ENCODE results near the gene SLFN11. TPM values are rescaled to one million over a fixed set of nuclear protein-coding genes. Genes with fewer than 3 reads are reported as not detected.

SLFN11 gene
- total and polyA plus RNA-seq, 8 donors, result 0.89 to 38.5 (median 6.4) TPM

DNA sequence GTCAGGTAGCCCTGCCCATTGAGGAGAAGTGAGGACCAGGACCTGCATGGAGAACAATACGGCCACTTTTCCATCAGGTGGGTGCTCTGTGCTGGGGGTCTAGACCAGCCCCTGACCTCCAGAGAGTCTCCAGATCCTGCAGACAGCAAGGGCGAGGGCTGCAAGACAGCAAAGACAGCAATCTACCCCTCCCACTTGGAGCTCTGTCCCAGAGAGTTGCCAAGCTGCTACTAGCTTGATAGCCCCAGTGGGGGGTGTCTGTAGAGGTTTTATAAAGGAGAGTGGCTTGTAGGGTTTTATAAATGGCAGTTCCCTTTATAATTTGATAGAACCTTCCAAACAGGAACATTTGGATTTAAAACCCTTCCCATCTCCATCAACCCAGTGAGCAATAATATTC, 16.7 kb upstream of the SLFN11 start:
- Histone ChIP-seq H3K27ac (no peak overlapping the region), H3K4me1 (no peaks in the 10 kb centered on the region), H3K36me3 (no peaks in the 10 kb centered on the region), H3K9me3 (no peaks in the 10 kb centered on the region), H3K4me3 (no peak overlapping the region), H3K27me3 (peaks cover 0 to 13% (median 0%) of the 10 kb centered on the region in 3 donors)
- intact Hi-C loops (cut with DNase I; ENCODE audit: low total_unique reads), result no loop called here
- TF ChIP-seq, protein P1, sequence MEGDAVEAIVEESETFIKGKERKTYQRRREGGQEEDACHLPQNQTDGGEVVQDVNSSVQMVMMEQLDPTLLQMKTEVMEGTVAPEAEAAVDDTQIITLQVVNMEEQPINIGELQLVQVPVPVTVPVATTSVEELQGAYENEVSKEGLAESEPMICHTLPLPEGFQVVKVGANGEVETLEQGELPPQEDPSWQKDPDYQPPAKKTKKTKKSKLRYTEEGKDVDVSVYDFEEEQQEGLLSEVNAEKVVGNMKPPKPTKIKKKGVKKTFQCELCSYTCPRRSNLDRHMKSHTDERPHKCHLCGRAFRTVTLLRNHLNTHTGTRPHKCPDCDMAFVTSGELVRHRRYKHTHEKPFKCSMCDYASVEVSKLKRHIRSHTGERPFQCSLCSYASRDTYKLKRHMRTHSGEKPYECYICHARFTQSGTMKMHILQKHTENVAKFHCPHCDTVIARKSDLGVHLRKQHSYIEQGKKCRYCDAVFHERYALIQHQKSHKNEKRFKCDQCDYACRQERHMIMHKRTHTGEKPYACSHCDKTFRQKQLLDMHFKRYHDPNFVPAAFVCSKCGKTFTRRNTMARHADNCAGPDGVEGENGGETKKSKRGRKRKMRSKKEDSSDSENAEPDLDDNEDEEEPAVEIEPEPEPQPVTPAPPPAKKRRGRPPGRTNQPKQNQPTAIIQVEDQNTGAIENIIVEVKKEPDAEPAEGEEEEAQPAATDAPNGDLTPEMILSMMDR (IDR thresholded peaks at IDR 0.05), result no peak
- TF ChIP-seq POLR2A (IDR thresholded peaks at IDR 0.05), result no peak
- DNase-seq, result no peak
- WGBS, 5 donors, result 50 to 90% (median 71%) methylated on average over 2 of the region's 2 CpGs

DNA sequence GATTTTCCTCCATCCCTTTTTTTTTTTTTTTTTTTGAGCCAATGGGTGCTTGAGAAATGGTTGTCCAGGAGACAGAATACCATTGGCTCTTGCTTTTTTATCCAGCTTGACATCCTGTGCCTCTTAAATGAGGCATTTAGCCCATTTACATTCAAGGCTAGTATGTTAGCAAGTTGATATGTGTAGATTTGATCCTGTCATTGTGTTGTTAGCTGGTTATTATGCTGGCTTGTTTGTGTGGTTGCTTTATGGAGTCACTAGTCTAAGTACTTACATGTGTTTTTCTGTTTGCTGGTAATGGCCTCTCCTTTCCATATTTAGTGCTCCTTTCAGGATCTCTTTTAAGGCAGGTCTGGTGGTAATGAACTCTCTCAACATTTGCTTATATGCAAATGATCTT, 14.1 kb upstream of the SLFN11 start:
- H3K4me3 ChIP-seq, result no peak overlapping the region
- H3K27me3 ChIP-seq, result peaks cover 0 to 13% (median 0%) of the 10 kb centered on the region in 3 donors
- H3K27ac ChIP-seq, result no peak overlapping the region
- intact Hi-C loops (cut with DNase I; ENCODE audit: low total_unique reads), result no loop called here
- H3K9me3 ChIP-seq, result no peaks in the 10 kb centered on the region
- DNase-seq, result no peak
- no peaks in the 10 kb centered on the region for H3K4me1 ChIP-seq
- no peaks in the 10 kb centered on the region for H3K36me3 ChIP-seq
- TF ChIP-seq, protein P1 (IDR thresholded peaks at IDR 0.05), result no peak
- no peak for TF ChIP-seq POLR2A (IDR thresholded peaks at IDR 0.05)
- TF ChIP-seq EP300 (IDR thresholded peaks at IDR 0.05), result no peak
- no peak for TF ChIP-seq POLR2AphosphoS5 (IDR thresholded peaks at IDR 0.05)

DNA sequence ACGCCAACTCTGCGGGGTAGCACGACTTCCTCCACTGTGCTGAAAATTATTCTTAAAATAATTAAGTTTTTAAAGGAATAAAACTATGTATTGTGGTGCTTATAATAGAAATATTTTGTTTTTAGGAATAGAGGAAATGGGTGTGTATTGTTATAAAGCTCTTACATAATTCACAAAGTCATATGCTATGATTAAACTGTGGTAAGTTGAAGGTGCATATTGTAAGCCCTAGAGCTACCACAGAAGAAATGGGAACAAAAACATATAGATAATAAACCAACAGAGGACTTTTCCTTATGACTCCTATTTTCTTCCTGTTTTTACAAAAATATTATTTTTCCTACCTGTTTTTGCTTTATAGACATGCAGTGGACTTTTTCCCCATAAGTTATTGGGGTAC, 4.3 kb upstream of the SLFN11 start:
- WGBS, 5 donors, result 78 to 88% (median 82%) methylated on average over 3 of the region's 3 CpGs
- Histone ChIP-seq H3K36me3 (no peaks in the 10 kb centered on the region), H3K4me3 (no peak overlapping the region), H3K27me3 (peaks cover 0 to 19% (median 15%) of the 10 kb centered on the region in 3 donors), H3K4me1 (peaks cover 9 to 25% (median 21%) of the 10 kb centered on the region in 4 donors), H3K9me3 (peaks cover 0 to 3% (median 0%) of the 10 kb centered on the region in 4 donors), H3K27ac (no peak overlapping the region)
- intact Hi-C loops (cut with DNase I; ENCODE audit: low total_unique reads), result no loop called here
- DNase-seq, result no peak
- TF ChIP-seq EP300 (IDR thresholded peaks at IDR 0.05), result no peak
- TF ChIP-seq, protein P1 (IDR thresholded peaks at IDR 0.05), result no peak
- no peak for TF ChIP-seq POLR2AphosphoS5 (IDR thresholded peaks at IDR 0.05)

DNA sequence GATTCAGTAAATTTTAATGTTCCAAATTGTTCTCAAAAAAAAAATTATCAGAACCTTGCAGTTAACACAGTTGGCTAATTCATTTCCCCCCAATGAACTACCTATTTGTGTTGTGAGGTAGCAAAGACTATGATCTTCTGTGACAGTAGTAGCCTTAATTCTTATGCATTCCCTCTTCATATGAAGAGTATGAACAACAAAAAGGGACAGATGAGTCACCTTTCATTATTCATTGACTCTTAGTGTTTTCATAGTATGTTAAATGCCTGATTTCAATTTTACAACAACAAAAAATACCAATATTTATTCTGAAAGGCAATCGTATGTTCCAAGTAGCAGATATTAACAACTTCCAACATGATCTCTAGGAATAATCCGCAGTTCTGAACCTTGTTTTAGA, 3.6 kb upstream of the SLFN11 start:
- peaks cover 0 to 25% (median 15%) of the 10 kb centered on the region in 3 donors for H3K27me3 ChIP-seq
- no peak for DNase-seq
- peaks cover 0 to 3% (median 0%) of the 10 kb centered on the region in 4 donors for H3K9me3 ChIP-seq
- intact Hi-C loops (cut with DNase I; ENCODE audit: low total_unique reads), result no loop called here
- H3K27ac ChIP-seq, result no peak overlapping the region
- no peak overlapping the region for H3K4me3 ChIP-seq
- TF ChIP-seq, protein P1 (IDR thresholded peaks at IDR 0.05), result no peak
- TF ChIP-seq POLR2AphosphoS5 (IDR thresholded peaks at IDR 0.05), result no peak
- no peak for TF ChIP-seq POLR2A (IDR thresholded peaks at IDR 0.05)
- TF ChIP-seq EP300 (IDR thresholded peaks at IDR 0.05), result no peak
- H3K4me1 ChIP-seq, result peaks cover 10 to 32% (median 23%) of the 10 kb centered on the region in 4 donors
- 61 to 71% (median 68%) methylated on average over 2 of the region's 2 CpGs for WGBS, 5 donors
- H3K36me3 ChIP-seq, result no peaks in the 10 kb centered on the region
